ENCODE measurements around the gene IKBKE.

IKBKE gene

GRCh38 chr1:206514813-206515387 lies 44.6 kb downstream of the IKBKE start:
- no peak for DNase-seq

GRCh38 chr1:206516728-206516990 lies 46.4 kb downstream of the IKBKE start:
- DNase-seq = no peak

GRCh38 chr1:206517784-206518183 lies 47.5 kb downstream of the IKBKE start:
- no peak for DNase-seq

- DNase-seq = no peak
Observed at GRCh38 chr1:206518206-206518605, 47.9 kb downstream of the IKBKE start.

GRCh38 chr1:206518743-206519142 lies 48.5 kb downstream of the IKBKE start:
- no peak for DNase-seq

GRCh38 chr1:206521127-206521526 lies 50.9 kb downstream of the IKBKE start:
- DNase-seq = no peak

- no peak for DNase-seq
Observed at GRCh38 chr1:206521694-206522402, 51.6 kb downstream of the IKBKE start.

GRCh38 chr1:206524739-206525364 lies 54.6 kb downstream of the IKBKE start:
- DNase-seq = no peak

GRCh38 chr1:206526064-206526911 lies 56.0 kb downstream of the IKBKE start:
- DNase-seq = no peak

- no peak for DNase-seq
Observed at GRCh38 chr1:206529425-206529824, 59.1 kb downstream of the IKBKE start.

- DNase-seq = no peak
Observed at GRCh38 chr1:206532368-206532767, 62.1 kb downstream of the IKBKE start.

GRCh38 chr1:206534552-206534951 lies 64.3 kb downstream of the IKBKE start:
- DNase-seq = no peak

- no peak for DNase-seq
Observed at GRCh38 chr1:206535853-206536188, 65.5 kb downstream of the IKBKE start.

GRCh38 chr1:206537141-206537540 lies 66.9 kb downstream of the IKBKE start:
- DNase-seq = no peak

- no peak for DNase-seq
Observed at GRCh38 chr1:206538086-206538770, 68.0 kb downstream of the IKBKE start.

- no peak for DNase-seq
Observed at GRCh38 chr1:206538901-206539640, 68.8 kb downstream of the IKBKE start.

- DNase-seq = no peak
Observed at GRCh38 chr1:206540044-206540780, 69.9 kb downstream of the IKBKE start.

- no peak for DNase-seq
Observed at GRCh38 chr1:206541236-206541833, 71.1 kb downstream of the IKBKE start.

GRCh38 chr1:206544562-206545257 lies 74.4 kb downstream of the IKBKE start:
- peak; percentile 35 for DNase-seq

GRCh38 chr1:206545351-206545750 lies 75.1 kb downstream of the IKBKE start:
- no peak for DNase-seq
